HG03442 (cell line): ENCODE measurements around the gene RBM20.

Source experiments
- ATAC-seq: cut with Tn5 transposase; IDR thresholded peaks from one replicate; pipeline ENCODE4 v1.9.1; 2021; ENCODE audit warnings: mild to moderate bottlenecking, moderate library complexity; ENCODE audit not compliant: unreplicated experiment

Gene RBM20

GRCh38 chr10:110804376-110804775, 160.2 kb downstream of the RBM20 start:
- no peak for ATAC-seq

GRCh38 chr10:110805292-110805691, 161.2 kb downstream of the RBM20 start:
- no peak for ATAC-seq

GRCh38 chr10:110806335-110806734, 162.2 kb downstream of the RBM20 start:
- ATAC-seq, result no peak

GRCh38 chr10:110808123-110808522, 164.0 kb downstream of the RBM20 start:
- no peak for ATAC-seq

- no peak for ATAC-seq
Observed at GRCh38 chr10:110808615-110809014, 164.5 kb downstream of the RBM20 start.

GRCh38 chr10:110810625-110811024, 166.5 kb downstream of the RBM20 start:
- ATAC-seq, result no peak

- ATAC-seq, result no peak
Observed at GRCh38 chr10:110811791-110812581, 167.8 kb downstream of the RBM20 start.

GRCh38 chr10:110812583-110812982, 168.4 kb downstream of the RBM20 start:
- no peak for ATAC-seq

- no peak for ATAC-seq
Observed at GRCh38 chr10:110813743-110814472, 169.8 kb downstream of the RBM20 start.

GRCh38 chr10:110815354-110816004, 171.3 kb downstream of the RBM20 start:
- ATAC-seq, result peak; percentile 72

- no peak for ATAC-seq
Observed at GRCh38 chr10:110817614-110818013, 173.5 kb downstream of the RBM20 start.

GRCh38 chr10:110818311-110819256, 174.4 kb downstream of the RBM20 start:
- ATAC-seq, result no peak

GRCh38 chr10:110820321-110820814, 176.2 kb downstream of the RBM20 start:
- ATAC-seq, result no peak

GRCh38 chr10:110821508-110821907, 177.4 kb downstream of the RBM20 start:
- ATAC-seq, result no peak

GRCh38 chr10:110822035-110822711, 178.0 kb downstream of the RBM20 start:
- no peak for ATAC-seq

- ATAC-seq, result no peak
Observed at GRCh38 chr10:110822712-110823311, 178.7 kb downstream of the RBM20 start.

GRCh38 chr10:110824152-110824441, 180.0 kb downstream of the RBM20 start:
- ATAC-seq, result no peak

GRCh38 chr10:110824660-110825059, 180.5 kb downstream of the RBM20 start:
- no peak for ATAC-seq

- ATAC-seq, result no peak
Observed at GRCh38 chr10:110825508-110825907, 181.4 kb downstream of the RBM20 start.

- no peak for ATAC-seq
Observed at GRCh38 chr10:110827410-110827809, 183.3 kb downstream of the RBM20 start.
